SJCRH30 (cell line): ENCODE measurements around the gene LEP. TPM values are rescaled to one million over a fixed set of nuclear protein-coding genes. Genes with fewer than 3 reads are reported as not detected.

ENCODE experiments used
- DNase-seq, 2 experiments: peaks; one replicate each; pipeline ENCODE4 v3.0.0-alpha.2; 2015 to 2020
- H3K27ac ChIP-seq: fragments of 250-450 bp; sonication (Bioruptor Pico); 2 replicates; pipeline ENCODE4 v1.5.1; 2020; ENCODE audit warnings: mild to moderate bottlenecking, moderate library complexity
- H3K27me3 ChIP-seq: fragments of 250-450 bp; sonication (Bioruptor Pico); 2 replicates; pipeline ENCODE4 v1.5.1; 2020; ENCODE audit warnings: mild to moderate bottlenecking, moderate library complexity
- H3K36me3 ChIP-seq: fragments of 250-450 bp; sonication (Bioruptor Pico); 2 replicates; pipeline ENCODE4 v1.5.1; 2020; ENCODE audit warnings: mild to moderate bottlenecking, moderate library complexity
- H3K4me1 ChIP-seq: fragments of 250-450 bp; sonication (Bioruptor Pico); 2 replicates; pipeline ENCODE4 v1.5.1; 2020; ENCODE audit warnings: mild to moderate bottlenecking, moderate library complexity
- H3K4me3 ChIP-seq: fragments of 250-450 bp; sonication (Bioruptor Pico); 2 replicates; pipeline ENCODE4 v1.5.1; 2020; ENCODE audit warnings: mild to moderate bottlenecking, moderate library complexity
- H3K9me3 ChIP-seq: fragments of 250-450 bp; sonication (Bioruptor Pico); replicated peaks from 2 replicates; pipeline ENCODE4 v1.5.1; 2020; ENCODE audit warnings: mild to moderate bottlenecking, moderate library complexity
- total RNA-seq: library from RNA; depleted of rRNA; stranded (reverse); fragments of >200 nt; shearing (Covaris generic); gene quantifications from 2 replicates; pipeline ENCODE4 v1.2.3, GENCODE V29; 2014

LEP gene
- total RNA-seq, 1 experiment from 2014 or later = not detected

DNA sequence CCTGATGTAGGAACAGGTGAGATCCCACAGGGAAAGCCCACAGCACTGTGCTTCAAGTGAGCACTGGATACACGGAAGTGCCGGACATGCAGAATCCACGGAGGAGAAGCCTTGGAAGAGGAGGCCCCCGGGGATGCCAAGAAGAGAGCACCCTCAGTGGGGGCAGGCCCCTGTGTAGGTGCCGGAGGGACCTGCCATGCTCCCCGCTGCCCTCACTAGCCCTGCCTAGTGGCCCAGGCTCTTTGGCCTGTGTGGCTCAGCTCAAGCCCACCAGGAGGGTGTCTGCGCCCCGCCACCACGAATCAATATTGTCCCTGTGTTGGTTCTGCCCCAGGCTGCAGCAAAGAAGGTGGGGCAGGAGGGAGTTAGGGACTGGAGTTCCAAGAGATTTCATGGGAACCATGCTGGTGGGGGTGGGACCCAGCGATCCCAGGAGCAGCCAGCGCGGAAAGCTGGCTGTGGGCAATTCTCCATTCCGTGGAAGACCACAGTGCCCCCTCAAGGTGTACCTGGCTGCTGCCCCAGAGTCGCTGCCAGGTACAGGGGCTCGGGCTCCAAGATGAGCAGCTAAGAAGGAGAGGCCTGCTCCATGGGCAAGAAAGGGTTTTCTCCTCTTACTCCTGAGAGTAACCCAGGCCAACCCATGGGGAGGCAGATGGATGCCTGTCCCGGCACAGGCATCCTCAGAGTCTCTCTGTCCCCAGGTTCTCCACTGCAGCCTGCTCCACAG, 34.9 kb upstream of the LEP start:
- no peaks in the 10 kb centered on the region for H3K9me3 ChIP-seq
- no peaks in the 10 kb centered on the region for H3K27me3 ChIP-seq
- no peak overlapping the region for H3K4me3 ChIP-seq
- DNase-seq = no peak
- H3K4me1 ChIP-seq = peaks cover 9% of the 10 kb centered on the region
- H3K27ac ChIP-seq = no peak overlapping the region
- H3K36me3 ChIP-seq = no peaks in the 10 kb centered on the region

DNA sequence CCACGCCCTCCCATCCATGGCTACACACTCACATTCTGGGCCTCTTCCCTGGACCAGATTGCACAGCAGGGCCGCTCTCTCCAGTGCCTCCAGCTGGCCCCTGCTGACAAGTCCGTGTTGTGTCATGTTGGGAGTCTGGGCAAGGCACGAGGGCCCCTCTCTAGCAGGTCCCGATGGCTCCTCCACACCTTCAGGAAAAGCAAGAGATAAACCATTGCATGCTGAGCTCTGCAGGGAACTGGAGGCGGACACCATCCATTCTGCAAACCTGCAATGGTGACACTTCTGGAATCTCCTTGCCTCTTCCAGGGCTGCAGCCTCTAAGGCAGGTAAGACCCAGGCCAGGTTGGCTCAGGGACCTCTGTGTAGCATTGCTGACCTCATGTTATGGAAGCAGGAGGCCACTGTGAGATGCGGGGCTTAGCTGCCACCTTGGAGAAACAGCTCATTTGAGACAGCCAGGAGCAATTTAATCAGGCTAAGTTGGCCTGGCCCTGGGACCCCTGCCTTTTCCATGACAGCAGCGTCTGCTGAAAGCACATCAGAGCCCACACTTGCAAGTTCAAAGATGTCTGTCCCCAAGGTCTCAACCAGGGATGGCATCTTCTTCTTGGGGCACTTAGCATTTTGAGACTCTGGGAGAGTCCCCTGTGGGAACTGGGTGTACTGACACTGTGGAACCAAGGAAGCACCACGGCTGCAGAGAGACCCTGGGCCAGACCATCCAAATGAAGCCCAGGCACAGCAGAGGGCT, 34.2 kb upstream of the LEP start:
- Histone ChIP-seq H3K36me3 (no peaks in the 10 kb centered on the region), H3K27ac (no peak overlapping the region), H3K4me1 (peaks cover 16% of the 10 kb centered on the region), H3K4me3 (no peak overlapping the region), H3K27me3 (no peaks in the 10 kb centered on the region), H3K9me3 (no peaks in the 10 kb centered on the region)
- no peak for DNase-seq

DNA sequence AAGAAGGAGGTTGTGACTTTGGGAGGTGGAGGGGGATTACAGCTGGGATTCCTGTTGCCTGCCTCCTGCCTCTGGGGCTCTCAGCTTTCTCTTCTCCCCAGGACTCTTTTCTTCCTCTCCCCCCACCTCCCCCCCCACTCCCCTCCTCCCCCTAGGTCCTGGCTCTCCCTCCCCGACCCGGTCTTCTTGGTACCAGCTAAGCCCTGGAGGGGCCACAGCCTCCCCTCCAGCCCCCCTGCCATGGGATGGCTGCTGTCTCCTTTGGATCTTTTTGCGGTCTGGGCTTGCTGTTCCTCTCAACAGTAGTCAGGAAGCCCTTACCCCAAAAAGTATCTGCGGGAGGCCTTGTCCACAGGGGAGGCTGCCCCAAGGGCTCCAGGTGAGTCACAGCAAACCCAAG, 33.5 kb upstream of the LEP start:
- peaks cover 23% of the 10 kb centered on the region for H3K4me1 ChIP-seq
- H3K9me3 ChIP-seq = no peaks in the 10 kb centered on the region
- no peak for DNase-seq
- no peak overlapping the region for H3K27ac ChIP-seq
- H3K36me3 ChIP-seq = no peaks in the 10 kb centered on the region
- no peak overlapping the region for H3K4me3 ChIP-seq
- H3K27me3 ChIP-seq = no peaks in the 10 kb centered on the region

DNA sequence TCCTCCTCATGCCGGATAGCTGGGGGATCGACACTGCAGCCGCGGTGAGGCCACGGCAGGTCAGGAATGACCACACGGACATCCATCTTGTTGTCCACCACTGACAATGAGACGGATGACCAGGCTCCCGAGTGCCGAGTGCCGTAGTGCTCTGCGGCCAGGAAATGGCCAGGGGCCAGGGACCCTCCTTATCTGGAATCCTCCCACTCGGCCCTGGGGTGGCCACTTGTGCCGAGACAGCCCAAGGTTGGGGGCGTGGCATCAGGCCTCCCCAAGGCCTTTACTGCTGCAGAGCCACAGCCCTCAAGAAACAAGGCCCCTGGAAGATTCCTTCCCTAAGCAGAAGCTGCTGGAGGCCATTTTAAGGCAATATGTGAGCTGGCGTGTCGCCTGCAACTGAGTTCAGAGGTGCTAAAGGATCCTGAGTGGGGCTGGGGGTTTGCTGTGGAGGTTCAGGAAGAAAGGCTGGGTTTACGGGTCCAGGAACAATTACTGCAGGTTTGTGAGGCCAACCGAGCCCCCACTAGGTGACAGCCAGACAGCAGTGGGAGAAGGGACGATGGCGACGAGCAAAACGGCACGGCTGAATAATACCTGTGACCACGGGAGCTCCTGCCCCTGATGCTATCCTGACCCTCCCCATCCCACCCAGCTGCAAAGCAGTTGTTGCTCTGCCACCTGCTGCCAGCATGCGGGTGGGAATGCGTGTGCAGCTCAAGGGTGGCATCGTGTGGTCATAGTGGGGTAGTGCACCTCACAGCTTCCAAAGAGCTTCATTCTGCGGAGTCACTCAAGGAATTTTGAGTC, 31.6 kb upstream of the LEP start:
- Histone ChIP-seq H3K4me1 (peaks cover 23% of the 10 kb centered on the region), H3K36me3 (no peaks in the 10 kb centered on the region), H3K27ac (no peak overlapping the region), H3K9me3 (no peaks in the 10 kb centered on the region), H3K27me3 (no peaks in the 10 kb centered on the region), H3K4me3 (no peak overlapping the region)
- DNase-seq = peak; percentile 67 to 91

DNA sequence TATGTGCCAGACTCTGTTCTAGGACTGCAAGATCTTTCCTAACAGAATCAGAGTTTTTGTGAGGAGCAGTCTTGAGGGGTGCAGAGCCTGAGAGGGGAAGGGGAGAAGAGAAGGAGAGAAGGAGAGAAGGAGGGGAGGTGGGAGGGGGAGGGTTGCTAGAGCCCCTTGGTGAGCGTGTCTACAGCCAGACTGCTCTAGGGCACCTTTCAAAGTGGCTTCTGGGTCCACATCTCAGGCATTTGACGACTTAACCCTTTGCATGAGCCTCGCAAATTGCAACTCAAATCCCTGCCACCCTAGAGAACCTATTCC, 31.1 kb upstream of the LEP start:
- no peaks in the 10 kb centered on the region for H3K27me3 ChIP-seq
- H3K4me3 ChIP-seq = no peak overlapping the region
- H3K27ac ChIP-seq = no peak overlapping the region
- H3K36me3 ChIP-seq = no peaks in the 10 kb centered on the region
- H3K9me3 ChIP-seq = no peaks in the 10 kb centered on the region
- no peak for DNase-seq
- peaks cover 23% of the 10 kb centered on the region for H3K4me1 ChIP-seq

DNA sequence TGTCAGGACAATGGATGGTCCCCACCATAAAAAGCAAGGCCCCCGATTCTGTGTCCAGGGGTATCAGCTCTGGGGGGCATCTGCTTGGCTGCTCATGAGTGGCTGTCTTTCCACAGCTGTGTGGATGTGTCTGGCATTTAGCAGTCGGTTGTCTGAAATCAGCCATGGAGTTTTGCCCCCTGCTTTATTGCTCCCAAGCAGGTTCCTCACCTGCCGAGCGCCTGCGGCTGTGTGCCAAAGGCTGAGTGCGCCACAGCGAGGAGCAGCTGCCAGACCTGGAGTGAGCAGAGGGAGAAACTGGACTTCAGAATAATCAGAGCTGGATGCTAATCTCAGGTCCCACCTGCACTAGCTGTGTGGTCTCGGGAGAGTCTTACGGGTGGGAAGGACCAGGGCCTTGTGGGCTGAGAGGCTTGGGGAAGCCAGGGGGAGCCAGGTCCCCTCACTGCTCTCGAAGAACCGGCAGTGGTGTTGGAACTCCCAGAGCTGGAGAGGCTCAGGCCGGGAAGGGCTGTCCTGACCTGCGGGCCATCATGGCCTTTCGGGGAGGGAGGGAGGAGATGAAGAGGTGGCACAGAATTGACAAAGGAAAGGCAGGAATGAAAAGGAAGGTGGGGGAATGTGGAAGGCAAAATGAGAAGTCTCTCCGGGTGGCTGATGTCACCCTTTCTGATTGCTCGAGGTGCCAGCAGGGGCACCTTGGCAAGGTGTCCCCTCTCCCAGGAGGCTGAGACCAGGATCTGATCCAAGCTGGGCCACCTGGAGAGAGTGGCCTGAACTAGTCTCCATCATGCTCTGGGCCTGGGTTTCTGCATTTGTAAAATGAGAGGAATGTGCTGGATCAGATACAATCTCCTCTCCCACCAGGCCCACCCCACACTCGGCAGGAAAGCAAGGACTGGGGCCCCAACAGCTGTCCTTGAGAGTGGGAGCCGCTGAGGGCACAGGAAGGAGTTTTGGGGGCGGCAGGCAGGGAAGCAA, 30.2 kb upstream of the LEP start:
- no peaks in the 10 kb centered on the region for H3K27me3 ChIP-seq

DNA sequence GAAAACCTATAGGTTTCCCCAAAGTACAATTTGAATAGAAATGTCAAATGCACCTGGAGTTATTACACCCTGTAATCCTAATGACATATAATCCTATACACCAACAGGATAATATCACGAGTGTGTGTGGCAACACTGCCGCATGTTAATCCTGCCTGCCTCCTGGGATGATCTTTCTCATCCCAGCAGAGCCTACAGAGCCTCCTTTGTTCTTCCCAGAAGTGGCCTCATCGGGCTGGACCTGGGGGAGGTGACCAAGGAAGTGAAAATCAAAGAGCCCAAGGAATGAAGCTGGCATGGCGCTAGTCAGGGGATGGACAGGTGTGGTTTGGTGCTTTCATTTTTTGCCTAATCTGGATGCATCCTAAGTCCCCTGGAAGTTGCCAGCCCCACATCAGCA, 29.5 kb upstream of the LEP start:
- H3K4me1 ChIP-seq = peaks cover 23% of the 10 kb centered on the region

More for the DNA sequence above, 30.2 kb upstream of the LEP start:
- H3K9me3 ChIP-seq = no peaks in the 10 kb centered on the region
- peaks cover 23% of the 10 kb centered on the region for H3K4me1 ChIP-seq
- no peak overlapping the region for H3K4me3 ChIP-seq
- H3K27ac ChIP-seq = no peak overlapping the region
- DNase-seq = peak; percentile 49 to 63
- H3K36me3 ChIP-seq = no peaks in the 10 kb centered on the region

DNA sequence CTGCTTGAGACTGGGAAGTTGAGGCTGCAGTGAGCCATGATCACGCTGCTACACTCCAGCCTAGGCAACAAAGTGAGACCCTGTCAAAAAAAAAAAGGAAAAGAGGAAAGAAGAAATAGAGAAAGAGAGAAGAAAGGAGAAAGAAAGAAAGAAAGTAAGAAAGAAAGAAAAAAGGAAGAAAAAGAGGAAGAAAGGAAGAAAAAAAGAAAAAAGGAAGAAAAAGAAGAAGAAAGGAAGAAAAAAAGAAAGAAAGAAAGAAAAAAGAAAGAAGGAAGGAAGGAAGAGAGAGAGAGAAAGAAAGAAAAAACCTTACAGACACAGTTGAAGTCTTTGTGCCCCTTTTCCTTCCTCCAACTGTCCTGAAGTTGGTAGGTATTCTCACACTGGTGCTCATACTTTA, 26.6 kb upstream of the LEP start:
- Histone ChIP-seq H3K9me3 (no peaks in the 10 kb centered on the region), H3K36me3 (no peaks in the 10 kb centered on the region), H3K4me3 (no peak overlapping the region), H3K27me3 (0 out of 2 replicates have a peak, but pooled peaks cover 3% of the 10 kb centered on the region), H3K4me1 (peaks cover 29% of the 10 kb centered on the region), H3K27ac (no peak overlapping the region)
- DNase-seq = no peak

More for the DNA sequence above, 29.5 kb upstream of the LEP start:
- Histone ChIP-seq H3K9me3 (no peaks in the 10 kb centered on the region), H3K27me3 (no peaks in the 10 kb centered on the region), H3K4me3 (no peak overlapping the region), H3K36me3 (no peaks in the 10 kb centered on the region), H3K27ac (no peak overlapping the region)
- DNase-seq = peak; percentile 56 to 73

DNA sequence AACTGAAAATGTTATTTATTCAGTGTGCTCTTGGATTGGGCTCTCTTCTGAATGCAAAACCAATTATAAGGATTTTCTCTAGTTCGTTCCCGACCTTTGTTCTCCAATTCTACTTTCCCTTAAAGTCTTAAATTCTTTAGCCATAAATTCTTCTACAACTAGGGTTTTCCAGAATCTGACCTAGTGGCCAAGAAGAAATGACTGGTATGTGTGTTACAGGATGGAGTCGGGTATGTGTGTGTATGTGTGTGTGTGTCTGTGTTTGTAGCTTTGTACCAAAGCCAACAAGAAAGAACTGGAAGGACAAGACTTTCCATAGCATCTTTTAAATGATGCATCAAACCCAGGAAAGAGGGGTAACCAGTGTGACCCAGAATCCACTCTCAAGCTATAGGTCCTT, 25.8 kb upstream of the LEP start:
- Histone ChIP-seq H3K4me3 (no peak overlapping the region), H3K27ac (no peak overlapping the region)
- no peak for DNase-seq

DNA sequence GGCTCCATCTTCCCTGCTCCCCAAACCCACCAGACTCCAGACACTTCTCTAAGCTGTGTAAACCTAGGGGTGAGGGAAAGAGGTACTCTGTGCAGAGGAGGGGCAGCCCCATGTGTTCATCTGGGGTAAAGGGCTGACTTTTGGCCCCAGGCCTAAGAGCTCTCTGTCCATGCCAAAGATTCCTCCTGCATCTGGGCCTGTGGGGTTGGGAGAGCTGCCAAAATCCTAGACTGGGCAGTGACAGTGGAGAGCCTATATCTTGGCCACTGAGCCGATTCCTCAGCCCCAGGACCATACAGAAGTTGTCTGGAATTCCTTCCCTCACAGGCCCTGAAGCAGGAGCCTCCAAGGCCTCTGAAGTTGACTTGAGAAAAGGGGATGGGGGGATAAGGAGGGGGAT, 25.3 kb upstream of the LEP start:
- Histone ChIP-seq H3K4me3 (no peak overlapping the region), H3K27me3 (0 out of 2 replicates have a peak, but pooled peaks cover 3% of the 10 kb centered on the region), H3K27ac (no peak overlapping the region), H3K4me1 (peaks cover 25% of the 10 kb centered on the region), H3K36me3 (no peaks in the 10 kb centered on the region), H3K9me3 (no peaks in the 10 kb centered on the region)
- peak in 1 of 2 experiments; percentile 42 for DNase-seq

More for the DNA sequence above, 25.8 kb upstream of the LEP start:
- H3K4me1 ChIP-seq = peaks cover 25% of the 10 kb centered on the region
- H3K36me3 ChIP-seq = no peaks in the 10 kb centered on the region
- H3K27me3 ChIP-seq = 0 out of 2 replicates have a peak, but pooled peaks cover 3% of the 10 kb centered on the region
- no peaks in the 10 kb centered on the region for H3K9me3 ChIP-seq

DNA sequence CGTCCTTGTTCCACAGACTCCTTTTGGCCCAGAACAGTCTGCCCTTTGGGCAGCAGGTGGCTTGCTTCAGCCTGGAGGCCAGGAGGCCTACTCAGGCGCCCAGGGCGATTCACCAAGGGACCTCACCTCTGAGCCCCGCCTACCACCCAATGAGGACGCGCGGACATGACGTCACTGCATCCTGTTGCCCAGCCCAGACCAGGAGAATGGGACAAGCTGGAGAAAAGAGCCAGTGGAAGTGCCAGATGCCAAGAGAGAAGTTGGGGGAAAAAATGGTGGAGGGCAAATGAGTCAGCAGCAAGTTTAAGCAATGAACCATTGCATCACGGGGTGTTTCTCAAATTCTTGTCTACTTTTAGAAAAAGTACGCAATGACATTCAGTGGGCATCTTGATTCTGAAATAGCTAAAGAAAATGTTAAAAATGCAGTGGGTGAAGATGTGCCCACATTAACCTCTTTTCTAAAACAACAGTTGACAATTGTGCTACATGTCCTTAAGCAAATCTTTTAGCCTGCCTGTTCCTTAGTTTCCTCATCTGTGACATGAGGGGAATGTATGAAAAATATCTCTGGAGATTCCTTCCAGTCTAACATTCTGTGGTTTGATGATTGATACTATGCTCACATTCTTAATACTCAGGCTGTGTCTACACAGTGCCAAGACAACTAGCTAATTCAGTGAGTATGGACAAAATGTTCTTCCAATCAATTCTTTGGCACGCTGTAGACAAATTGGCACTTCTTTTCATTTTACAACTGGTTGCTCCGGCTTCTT, 23.9 kb upstream of the LEP start:
- no peaks in the 10 kb centered on the region for H3K9me3 ChIP-seq
- peaks cover 10% of the 10 kb centered on the region for H3K4me1 ChIP-seq
- H3K4me3 ChIP-seq = no peak overlapping the region
- DNase-seq = no peak
- no peak overlapping the region for H3K27ac ChIP-seq
- 0 out of 2 replicates have a peak, but pooled peaks cover 3% of the 10 kb centered on the region for H3K27me3 ChIP-seq
- H3K36me3 ChIP-seq = no peaks in the 10 kb centered on the region

DNA sequence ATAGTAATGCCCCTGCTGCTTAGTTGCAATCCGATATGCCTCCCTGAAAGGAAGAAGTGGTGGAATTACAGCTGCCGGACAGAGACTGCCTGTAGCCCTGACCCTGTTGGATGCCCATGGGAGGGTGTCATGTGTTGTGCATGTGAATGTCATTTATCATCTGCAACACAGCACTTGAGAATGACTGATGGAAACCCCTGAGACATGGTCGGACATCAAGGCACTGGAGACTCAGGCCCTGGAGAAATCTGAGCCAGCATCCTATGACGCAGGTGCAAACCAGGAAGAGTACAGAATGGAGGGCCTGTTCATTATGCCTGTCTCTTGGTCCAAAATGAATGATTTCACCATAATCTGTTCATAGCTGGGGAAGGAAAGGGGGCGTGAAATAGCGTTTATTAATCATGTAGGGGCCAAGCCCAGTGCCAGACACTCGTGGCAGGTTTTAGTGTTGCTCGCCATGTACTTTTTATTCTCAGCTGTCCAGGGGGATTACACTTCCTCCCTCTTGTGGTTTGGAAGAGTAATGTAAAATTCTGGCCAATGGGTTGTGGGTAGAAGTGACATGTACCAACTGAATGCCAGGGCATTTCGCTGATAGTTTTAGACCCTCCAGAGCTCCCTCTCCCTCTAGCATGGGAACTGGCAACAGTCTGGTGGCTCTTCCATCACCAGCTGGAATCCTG, 23.0 kb upstream of the LEP start:
- Histone ChIP-seq H3K4me1 (peaks cover 6% of the 10 kb centered on the region; the same call in 1 of the 2 replicates), H3K27ac (no peak overlapping the region), H3K27me3 (0 out of 2 replicates have a peak, but pooled peaks cover 3% of the 10 kb centered on the region), H3K36me3 (no peaks in the 10 kb centered on the region), H3K9me3 (no peaks in the 10 kb centered on the region), H3K4me3 (no peak overlapping the region)
- peak; percentile 27 to 49 for DNase-seq

DNA sequence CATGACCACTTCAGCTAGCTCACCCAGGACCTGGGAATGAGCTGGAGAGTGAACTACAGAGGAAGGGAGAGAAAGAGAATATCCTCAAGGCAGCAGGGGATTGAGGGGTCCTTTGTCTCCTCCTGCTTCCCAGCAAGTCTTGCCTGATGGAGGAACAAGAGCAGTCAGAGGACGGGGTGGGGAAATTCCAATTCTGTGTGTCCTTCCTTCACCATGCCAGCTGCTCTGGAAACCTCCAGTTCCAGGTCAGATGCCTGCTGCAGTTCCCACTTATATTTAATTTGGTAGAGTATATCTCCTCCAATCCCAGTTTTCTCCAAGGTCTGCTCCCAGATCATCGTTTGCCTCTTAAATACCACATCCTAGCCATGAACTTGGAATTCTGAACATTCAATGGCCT, 21.4 kb upstream of the LEP start:
- Histone ChIP-seq H3K9me3 (no peaks in the 10 kb centered on the region), H3K27me3 (0 out of 2 replicates have a peak, but pooled peaks cover 3% of the 10 kb centered on the region), H3K4me1 (peaks cover 6% of the 10 kb centered on the region; the same call in 1 of the 2 replicates), H3K36me3 (no peaks in the 10 kb centered on the region), H3K27ac (no peak overlapping the region), H3K4me3 (no peak overlapping the region)
- no peak for DNase-seq
